CD4-positive, alpha-beta T cell treated with Interleukin-4 for 1 hour (primary cell): Measurements from ENCODE around the gene ICAM4.
A peak's percentile ranks its signal among the peaks of the same experiment; 100 is the strongest.
"Not testable (repeated sequence)": the region's sequence is repeated elsewhere in the genome, so short reads cannot be mapped to it uniquely, and the experiment has no call there.

ENCODE experiments used
- DNase-seq, 2 donors: peaks; one replicate each; pipeline ENCODE4 v3.0.0-alpha.2; 2020 to 2022

The ICAM4 gene

DNA sequence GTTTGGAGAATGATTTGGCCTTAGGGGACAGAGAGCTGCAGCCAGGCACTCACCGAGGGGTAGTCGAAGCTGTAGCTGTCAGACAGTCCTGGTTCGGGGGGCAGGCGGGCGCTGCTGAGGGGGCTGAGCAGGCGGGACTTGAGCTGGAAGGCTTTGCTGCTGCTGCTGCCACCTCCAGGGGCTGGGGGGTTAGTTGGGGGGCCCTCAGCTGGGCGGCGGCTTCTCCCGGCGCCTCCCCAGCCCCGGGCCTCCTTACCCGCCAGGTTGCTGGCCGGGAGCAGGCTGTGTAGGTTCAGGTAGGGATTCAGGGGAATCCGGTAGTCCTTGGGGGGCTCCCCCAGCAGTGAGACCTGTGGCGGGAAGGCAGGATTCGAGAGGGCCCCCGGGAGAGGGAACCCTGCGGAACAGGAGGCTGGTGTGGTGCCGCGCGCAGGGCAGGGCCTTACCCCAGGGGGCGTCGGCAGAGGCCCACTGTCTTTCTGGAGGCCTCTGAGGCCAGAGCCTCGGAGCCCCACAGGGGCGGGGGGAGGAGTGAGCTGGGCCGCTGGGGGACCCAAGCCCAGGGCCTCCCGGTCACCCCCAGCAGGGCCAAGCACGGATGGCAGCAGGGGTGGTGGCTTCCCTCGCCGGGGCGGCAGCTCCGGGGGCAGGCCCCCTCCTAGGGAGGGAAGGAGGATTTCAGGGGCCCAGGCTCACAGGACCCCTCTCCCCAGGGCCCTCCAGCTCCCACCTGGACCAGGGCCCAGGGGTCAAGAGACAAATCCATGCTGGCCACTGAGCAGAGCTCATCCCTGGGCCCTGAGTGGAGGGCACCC lies 34.1 kb downstream of the ICAM4 start:
- DNase-seq, result no peak

DNA sequence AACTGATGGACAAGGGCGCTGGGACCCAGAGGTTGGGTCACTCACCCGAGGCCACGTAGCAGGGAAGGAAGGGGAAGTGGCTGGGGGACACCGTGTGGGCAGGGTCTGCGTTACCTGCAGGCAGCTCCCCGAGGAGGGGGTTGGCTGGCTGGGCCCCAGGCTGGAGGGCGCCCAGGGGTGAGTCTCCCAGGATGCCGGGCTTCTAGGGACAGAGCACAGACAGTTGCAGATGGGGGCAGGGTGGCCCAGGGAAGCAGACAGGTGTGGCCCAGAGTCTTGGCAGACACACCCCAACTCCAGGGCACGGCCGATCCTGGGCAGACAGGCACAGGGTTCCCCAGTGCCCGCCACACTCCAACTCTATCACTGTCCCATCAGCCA lies 34.7 kb downstream of the ICAM4 start:
- no peak for DNase-seq

DNA sequence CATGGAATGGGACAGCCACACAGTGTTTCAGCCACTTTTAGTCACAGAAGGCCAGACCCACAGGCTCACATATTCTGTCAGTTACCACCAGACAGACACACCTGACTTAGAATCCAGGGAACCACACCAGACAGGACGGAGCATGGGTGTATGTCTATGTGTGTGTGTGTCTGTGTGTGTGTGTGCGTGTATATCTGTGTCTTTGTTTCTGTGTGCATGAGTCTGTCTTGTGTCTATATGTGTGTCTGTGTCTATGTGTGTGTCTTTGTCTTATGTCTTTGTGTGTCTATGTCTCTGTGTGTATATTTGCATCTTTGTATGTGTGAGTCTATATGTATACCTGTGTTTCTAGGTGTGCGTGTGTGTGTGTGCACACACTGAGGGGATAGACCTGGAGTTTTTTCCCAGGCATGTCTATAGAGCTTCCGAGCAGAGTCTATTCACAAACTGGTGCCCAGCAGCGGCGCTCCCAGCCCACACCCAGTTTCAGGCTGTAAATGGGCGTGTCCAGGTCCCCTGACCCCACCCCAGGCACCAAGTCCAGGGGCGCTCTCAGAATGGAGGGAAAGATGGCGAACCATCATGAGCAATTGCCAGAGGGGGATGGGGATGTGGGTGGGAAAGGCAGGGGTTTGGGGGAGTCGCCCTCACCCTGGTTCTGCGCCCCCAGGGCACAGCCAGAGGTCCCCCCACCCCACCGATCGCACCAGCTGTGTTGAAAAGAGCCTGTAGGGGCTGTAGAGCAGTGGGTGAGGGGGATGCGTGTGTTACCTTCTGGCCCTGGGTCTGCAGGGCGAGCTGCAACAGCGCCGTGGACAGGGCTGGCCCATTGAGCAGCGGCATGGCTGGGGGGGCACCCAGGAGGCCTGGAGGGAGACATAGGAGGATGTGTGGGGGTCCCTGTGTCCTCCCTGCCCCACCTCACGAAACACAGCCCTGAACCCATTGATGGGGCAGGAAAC lies 35.4 kb downstream of the ICAM4 start:
- DNase-seq, result no peak

DNA sequence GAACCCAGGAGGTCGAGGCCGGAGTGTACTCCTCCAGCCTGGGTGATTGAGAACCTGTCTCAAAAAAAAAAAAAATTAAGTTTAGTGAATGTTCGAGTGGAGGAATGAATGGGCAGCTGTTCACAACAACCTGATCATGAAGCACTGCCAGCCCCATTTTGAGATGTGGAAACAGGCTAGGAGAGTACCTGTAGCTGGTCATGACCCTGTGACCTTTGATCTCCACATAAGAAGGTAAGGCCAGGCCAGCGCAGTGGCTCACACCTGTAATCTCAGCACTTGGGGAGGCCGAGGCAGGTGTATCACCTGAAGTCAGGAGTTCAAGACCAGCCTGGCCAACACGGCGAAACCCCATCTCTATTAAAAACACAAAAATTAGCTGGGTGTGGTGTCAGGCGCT lies 39.0 kb downstream of the ICAM4 start:
- no peak for DNase-seq

DNA sequence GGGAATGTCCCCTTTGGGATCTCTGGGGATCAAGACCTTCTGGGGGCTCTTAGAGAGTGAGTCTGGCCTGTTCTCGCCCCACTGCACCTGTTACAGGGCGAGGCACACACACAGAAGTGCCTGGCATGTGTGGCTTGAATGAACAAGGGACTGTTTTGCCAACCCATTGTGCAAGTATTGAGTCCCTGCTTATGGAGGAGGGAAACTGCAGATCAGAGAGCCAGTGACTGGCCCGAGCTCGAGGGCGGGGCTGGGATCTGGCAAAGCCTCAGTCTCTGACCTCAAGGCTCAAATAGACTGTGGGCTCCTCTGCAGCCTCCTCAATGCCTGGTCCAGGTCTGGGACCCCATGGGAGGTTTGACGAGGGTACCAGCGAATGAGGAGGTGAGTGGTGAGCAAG lies 41.0 kb downstream of the ICAM4 start:
- no peak for DNase-seq

DNA sequence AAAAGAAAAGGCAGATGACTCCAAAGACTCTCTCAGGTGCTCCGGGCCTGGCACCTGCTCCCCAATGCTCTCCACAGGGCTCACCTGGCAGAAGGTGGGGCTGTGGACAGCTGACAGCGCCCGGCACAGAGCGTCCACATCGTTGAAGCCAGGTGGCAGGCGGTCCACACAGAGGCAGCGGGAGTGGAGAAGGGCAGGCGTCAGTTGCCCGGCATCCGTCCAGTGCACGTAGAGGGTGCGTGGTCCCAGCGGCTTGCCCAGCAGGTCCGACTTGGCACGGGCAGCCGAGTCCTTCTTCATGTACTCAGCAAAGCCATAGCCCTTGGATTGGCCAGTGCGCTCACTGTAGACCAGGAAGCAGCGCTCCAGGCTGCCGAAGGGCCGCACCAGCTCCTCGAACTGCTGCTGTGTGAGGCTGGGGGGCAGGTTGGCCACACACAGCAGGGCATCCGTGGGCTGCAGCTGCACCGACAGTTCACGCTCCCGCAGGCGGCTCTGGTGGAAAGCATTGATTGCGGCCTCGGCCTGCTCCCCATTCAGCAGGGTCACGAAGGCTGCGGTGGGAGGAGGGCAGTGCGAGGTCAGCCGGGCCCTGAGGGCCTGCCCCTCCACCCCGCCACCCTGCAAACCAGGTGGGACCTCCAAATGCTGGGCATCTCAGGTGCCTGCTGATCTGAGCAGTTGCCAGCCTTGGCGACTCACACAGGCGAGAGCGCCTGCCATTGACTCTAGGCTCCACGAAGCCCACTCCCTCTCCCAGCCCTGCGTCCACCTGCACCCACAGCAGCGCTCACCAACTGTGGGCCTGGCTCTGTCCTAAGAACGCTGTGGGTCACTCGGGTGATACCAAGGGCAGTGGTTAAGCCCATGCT lies 42.0 kb downstream of the ICAM4 start:
- DNase-seq, result no peak

DNA sequence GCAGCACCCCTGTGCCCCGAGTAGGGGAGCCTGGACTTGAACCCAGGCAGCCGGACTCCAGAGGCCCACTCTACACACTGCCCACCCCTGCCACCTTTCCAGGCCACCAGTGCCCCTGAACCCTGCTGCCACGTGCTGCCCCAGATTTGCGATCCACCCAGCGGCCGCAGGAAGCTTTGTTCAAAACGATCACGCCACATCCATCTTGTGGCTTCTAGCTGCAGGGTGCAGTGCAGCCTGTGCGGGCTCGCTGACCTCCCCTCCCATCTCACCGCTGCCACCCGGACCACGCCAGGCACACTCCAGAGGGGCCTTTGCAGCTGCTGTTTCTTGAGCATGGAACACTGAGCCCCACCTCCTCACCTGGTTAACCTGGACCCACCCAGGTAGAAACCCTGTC lies 42.8 kb downstream of the ICAM4 start:
- no peak for DNase-seq

DNA sequence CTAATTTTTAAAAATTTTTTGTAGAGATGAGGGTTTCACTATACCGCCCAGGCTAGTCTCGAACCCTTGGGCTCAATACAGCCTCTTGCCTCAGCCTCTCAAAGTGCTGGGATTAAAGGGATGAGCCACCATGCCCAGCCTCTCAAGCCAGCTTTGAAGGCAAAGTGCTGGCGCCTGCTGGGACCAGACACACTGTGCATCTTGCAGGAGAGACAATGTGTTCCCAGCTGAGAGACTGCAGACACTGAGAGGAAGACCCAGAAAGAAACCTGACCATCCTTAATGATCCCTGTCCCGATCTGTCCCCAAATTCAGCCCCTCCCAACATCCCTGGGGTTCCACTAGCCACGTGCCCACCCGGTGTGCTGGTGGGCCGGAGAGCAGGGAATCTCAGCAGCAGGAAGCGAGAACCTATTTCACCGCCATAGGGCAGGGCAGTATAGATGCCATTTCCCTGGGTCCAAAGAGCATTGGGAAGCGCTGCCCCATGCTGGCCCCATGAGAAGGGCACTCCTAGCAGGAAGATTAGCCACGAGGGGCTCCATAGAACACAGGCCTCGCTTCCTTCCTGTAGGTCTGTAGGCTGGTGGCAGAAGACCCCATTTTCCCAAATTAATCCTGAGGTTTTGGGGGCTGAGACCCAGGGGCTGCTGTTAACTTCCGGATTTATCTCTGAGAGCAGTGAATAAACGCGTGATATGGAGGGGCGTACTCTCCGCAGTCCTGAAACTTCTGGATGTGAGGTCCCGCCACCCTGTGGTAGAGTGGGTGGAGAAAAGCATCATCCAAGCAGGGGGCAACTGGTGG lies 45.6 kb downstream of the ICAM4 start:
- no peak for DNase-seq

DNA sequence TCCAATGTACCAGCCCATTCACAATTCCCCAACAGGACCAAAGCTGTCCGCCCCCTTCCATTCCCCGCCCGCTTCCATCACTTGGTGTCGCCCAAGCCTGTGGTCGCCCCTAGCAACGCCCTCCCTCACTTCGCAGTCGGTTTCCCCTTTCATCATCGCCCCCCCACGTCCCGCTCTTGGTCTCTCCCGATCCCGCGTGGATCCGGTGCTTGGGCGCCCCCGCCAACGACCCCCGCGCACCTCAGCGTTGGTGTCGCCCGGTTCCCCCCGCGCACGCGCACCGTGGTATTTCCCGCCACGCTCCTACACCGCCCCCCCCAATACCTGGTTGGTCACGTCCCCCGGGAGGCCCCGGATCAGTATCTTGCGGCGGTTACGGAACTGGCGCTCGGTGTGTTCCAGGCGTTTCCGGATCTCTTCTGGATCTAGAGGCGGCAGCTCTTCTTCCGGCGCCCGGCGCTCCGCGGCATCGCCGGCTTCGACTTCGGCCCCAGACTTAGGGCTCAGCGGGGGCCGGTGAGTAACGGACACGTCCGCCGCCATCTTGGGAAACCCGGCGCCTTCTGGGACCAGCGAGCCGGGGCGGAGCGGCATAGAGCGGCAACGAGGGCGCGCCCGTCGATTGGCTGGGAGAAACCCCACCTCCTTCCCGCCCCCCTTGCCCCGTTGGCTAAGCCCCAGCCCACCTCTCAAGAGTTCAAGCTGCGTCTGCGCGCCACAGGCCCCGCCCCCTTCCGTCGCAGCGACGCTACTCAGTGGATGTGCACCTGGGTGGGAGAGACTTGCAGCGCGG lies 46.4 kb downstream of the ICAM4 start, which contains the start of gene RAVER1:
Gene RAVER1, minus strand, starts transcription at position 565 of the 793 bp plus-strand sequence. Its CDS starts 22 bp downstream, at position 543.
- DNase-seq, result peak; percentile 98

DNA sequence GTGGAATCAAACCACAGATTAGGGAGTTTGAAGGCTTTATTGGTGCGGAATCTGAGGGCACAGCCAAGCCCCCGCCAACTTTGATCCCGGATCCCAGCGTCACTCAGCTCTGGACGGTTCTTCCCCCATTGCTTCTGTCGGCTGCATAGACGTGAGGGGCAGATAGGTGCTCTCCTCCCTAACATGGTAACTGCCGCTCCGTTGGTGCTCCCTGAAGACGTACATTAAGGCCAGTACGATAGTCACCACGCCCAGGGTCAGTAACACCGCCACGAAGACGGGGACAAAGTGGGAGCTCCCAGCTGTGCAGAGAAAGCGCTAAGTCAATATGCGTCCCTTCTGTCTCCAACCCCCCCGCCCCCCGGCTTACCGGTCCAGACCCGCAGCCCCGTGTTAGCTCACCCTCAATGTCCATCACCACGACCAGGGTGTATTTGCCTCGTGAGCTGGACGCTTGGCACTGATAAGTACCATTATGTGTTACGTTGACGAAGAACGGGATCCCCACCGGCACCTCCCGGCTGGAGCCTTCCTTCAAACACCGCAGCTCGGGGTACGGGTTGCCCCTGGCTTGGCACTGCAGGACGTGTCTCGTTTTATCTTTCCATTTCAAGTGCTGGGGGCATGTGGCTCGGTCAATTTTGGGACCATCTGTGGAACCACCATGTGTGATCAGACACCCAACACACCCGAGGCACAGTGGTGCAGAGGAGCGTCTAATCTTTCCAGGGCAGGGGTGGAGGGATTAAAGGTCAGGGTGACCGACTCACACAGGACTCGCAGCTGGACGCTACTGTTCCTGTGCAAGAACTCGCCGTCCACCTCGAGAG lies 47.2 kb downstream of the ICAM4 start:
- DNase-seq, result no peak

DNA sequence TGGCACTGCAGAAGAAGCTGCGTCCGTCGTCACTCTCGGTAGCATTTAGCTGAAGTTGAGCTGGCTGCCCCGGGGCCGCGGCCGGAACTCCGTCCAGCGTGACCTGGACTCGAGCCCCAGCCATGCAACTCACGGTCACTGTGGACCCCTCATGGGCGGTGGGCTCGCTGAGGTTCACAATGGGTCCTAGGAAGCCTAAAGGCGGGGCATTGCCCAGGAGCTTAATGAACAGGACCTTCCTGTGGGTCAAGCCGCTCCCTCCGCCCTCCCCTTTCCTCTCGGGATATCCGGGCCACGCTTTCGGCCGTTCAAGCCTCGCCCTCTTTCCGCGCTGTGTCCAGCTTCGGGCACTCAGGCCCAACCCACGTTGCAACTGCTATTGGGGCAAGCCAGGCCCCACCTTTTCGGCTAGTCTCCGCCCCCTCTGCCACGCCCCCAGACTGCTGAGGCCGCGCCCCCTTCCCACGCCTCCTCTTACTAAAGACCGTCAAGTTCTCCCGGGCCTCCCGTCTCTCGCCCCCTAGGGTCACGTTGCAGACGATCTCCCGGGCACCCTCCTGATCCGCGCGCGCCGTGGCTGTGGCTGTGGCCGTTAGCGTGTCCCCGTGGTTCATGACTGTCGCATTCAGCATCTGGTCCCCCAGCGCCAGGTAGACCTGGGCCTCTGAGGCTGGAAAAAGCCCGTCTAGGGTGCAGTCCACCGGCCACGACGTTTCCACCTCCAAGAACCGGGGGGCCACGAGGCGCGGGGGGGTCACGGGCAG lies 48.0 kb downstream of the ICAM4 start:
- peak; percentile 28 to 45 for DNase-seq

DNA sequence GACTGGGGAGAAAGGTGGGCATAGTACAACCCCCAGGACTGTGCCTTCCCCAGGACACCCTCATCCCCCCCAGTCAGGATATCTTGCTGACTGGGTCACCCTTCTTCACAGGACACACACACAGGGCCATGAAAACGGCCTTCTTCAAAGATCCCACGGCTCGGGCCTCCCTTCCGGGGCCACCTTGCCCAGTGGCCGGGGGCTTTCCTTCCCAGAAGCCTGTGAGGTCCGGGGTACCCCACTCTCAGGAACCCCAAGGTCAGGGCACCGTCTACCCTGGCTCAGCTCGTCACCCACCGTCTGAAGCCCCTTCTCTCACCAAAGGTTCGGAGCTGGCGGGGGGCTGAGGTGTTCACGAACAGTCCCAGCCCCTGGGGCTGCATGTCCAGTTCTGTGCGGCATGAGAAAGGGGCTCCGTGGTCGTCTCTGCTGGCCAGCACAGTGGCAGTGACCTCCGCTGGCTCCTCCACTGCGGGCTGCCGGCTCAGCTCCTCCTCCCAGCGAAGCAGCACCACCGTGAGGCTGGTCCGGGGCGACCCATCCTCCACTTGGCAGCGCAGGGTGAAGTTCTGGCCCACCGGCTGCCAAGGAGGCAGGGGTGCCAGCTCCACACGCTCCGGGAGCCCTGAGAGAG lies 48.7 kb downstream of the ICAM4 start:
- no peak for DNase-seq

DNA sequence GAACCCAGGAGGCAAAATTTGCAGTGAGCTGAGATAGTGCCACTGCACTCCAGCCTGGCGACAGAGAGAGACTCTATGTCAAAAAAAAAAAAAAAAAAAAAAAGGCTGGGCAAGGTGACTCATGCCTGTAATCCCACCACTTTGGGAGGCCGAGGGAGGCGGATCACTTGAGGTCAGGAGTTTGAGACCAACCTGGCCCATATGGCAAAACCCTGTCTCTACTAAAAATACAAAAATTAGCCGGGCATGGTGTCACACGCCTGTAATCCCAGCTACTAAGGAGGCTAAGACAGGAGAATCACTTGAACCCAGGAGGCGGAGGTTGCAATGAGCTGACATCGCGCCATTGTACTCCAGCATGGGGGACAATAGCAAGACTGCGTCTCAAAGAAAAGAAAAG lies 50.0 kb downstream of the ICAM4 start:
- not testable (repeated sequence) for DNase-seq
